Skeletal muscle cell (primary cell): Measurements from ENCODE around the gene ARHGEF26.
A peak's percentile ranks its signal among the peaks of the same experiment; 100 is the strongest.
"Not testable (repeated sequence)": the region's sequence is repeated elsewhere in the genome, so short reads cannot be mapped to it uniquely, and the experiment has no call there.

Experiments
- DNase-seq: peaks from one replicate; pipeline ENCODE4 v3.0.0-alpha.2; 2010; ENCODE audit warnings: low read depth
- H3K4me3 ChIP-seq: 2 replicates; pipeline ENCODE4 v1.5.1; 2011; ENCODE audit warnings: low read depth, mild to moderate bottlenecking, control low read depth, low read length, moderate library complexity

ARHGEF26 gene, protein sequence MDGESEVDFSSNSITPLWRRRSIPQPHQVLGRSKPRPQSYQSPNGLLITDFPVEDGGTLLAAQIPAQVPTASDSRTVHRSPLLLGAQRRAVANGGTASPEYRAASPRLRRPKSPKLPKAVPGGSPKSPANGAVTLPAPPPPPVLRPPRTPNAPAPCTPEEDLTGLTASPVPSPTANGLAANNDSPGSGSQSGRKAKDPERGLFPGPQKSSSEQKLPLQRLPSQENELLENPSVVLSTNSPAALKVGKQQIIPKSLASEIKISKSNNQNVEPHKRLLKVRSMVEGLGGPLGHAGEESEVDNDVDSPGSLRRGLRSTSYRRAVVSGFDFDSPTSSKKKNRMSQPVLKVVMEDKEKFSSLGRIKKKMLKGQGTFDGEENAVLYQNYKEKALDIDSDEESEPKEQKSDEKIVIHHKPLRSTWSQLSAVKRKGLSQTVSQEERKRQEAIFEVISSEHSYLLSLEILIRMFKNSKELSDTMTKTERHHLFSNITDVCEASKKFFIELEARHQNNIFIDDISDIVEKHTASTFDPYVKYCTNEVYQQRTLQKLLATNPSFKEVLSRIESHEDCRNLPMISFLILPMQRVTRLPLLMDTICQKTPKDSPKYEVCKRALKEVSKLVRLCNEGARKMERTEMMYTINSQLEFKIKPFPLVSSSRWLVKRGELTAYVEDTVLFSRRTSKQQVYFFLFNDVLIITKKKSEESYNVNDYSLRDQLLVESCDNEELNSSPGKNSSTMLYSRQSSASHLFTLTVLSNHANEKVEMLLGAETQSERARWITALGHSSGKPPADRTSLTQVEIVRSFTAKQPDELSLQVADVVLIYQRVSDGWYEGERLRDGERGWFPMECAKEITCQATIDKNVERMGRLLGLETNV

DNA sequence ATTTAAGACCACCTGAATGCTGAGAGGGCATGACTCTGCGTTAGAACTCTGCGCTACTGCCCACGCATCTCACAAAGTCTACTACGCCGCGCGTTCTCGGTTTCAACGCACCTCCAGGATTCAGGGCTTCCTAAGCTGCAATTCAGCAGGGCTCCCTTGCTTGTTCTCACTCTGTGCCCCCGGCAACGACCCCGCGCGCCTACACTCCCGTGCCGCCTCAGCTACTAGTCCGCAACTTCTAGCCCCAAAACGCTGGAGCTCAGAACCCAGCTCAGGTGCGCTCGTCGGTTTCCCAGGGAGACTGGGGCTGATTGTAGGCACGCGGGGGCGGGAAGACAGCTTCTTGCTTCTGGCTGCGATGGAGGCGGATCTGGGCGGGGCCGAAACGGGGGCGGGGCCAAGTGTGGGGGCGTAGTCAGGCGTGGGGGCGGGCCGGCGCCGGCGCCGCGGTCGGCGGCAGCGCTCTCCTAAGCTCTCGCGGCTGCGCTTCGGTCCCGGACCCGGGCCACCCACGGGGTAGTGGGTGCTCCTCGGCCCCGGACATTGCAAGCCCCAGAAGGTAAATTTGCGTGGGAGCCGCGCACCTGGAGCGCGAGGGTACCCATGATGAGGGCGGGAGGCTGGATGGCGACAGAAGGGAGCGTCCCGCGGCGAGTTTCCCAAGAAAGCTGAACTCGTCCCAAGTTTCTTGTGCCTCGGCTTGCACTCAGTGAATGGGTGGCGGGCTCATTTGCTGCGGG lies at the start of gene ARHGEF26:
ARHGEF26 (plus strand) TSS at position 430 of the 740 bp plus-strand sequence. CDS start 603 bp downstream, outside the sequence.
- peak within 1 kb of the TSS; percentile 81 for H3K4me3 ChIP-seq
- DNase-seq: no peak

DNA sequence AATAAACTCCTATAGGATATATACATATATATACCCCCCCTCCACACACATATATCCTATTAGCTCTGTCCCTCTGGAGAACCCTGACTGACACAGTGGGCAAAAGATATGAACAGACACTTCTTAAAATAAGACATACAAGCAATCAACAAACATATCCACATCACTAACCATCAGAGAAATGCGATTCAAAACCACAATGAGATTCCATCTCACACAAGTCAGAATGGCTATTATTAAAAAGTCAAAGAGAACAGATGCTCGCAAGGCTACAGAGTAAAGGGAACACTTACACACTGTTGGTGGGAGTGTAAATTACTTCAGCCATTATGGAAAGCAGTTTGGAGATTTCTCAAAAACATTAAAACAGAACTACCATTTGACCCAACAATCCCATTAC lies 46.2 kb upstream of the ARHGEF26 start:
- no peak overlapping the region for H3K4me3 ChIP-seq
- DNase-seq: no peak

DNA sequence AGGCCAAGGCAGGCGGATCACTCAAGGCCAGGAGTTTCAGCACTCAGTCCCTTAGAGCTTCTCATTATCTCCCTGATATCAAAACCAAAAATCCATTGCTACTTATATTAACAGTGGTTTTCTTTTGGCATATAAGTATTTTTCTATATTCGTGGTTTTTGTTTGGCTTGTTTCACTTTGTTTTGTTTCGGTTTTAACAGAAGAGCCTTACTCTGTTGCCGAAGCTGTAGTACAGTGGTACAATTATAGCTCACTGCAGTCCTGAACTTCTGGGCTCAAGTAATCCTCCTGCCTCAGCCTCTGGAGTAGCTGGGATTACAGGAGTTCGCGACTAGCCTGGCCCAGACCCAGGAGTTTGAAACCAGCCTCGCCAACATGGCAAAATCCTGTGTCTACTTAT lies 42.5 kb upstream of the ARHGEF26 start:
- no peak overlapping the region for H3K4me3 ChIP-seq
- DNase-seq: no peak

DNA sequence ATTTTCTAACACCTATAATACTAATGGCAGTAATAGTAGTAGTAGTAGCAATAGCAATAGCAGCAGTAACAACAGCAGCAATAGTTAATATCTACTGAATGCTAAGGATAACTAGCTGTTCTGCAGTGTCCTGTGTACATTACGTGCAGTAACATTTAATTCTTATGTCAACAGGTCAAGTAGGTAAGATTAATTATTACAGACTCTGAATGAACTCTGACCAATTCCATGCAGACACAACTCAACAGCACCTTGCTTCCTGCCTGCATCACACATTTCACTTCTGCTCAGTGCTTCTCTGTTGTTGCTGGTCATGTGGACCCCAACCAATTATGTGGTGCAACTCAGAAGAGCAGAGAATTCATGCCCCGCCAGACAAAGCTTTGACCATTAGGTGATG lies 39.9 kb upstream of the ARHGEF26 start:
- no peak for DNase-seq
- no peak overlapping the region for H3K4me3 ChIP-seq

DNA sequence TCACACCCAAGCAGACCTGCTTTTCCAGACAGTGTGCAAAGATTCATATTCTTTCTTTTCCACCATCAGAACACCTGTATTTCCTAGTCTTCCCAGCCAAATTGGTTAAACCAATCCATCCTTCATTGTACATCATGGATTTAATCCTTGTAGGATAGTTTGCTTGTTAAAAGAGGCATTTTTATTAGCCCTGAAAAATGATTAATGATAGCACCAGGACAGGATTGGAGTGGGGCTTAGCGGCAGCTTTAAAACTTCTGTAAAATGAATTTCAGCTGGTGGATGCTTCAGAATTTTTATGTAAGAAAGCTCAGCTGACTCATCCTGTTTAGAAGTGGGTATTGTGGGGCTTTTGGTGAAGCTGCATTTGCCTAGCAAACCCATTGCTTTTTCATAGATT lies 36.1 kb upstream of the ARHGEF26 start:
- H3K4me3 ChIP-seq: no peak overlapping the region
- DNase-seq: no peak

- no peak for DNase-seq
Observed at GRCh38 chr3:154085799-154086198, 35.4 kb upstream of the ARHGEF26 start.

GRCh38 chr3:154086286-154086685 lies 34.9 kb upstream of the ARHGEF26 start:
- DNase-seq: no peak
- H3K4me3 ChIP-seq: no peak overlapping the region

More at GRCh38 chr3:154085799-154086198, 35.4 kb upstream of the ARHGEF26 start:
- no peak overlapping the region for H3K4me3 ChIP-seq

- DNase-seq, H3K4me3 ChIP-seq: not testable (repeated sequence)
Observed at GRCh38 chr3:154087756-154088480, 33.3 kb upstream of the ARHGEF26 start.

GRCh38 chr3:154089421-154090420 lies 31.5 kb upstream of the ARHGEF26 start:
- H3K4me3 ChIP-seq: no peak overlapping the region
- DNase-seq: no peak

- no peak for DNase-seq
- no peak overlapping the region for H3K4me3 ChIP-seq
Observed at GRCh38 chr3:154094051-154094450, 27.1 kb upstream of the ARHGEF26 start.

GRCh38 chr3:154095832-154096421 lies 25.3 kb upstream of the ARHGEF26 start:
- peak; percentile 10 for DNase-seq
- H3K4me3 ChIP-seq: no peak overlapping the region

DNA sequence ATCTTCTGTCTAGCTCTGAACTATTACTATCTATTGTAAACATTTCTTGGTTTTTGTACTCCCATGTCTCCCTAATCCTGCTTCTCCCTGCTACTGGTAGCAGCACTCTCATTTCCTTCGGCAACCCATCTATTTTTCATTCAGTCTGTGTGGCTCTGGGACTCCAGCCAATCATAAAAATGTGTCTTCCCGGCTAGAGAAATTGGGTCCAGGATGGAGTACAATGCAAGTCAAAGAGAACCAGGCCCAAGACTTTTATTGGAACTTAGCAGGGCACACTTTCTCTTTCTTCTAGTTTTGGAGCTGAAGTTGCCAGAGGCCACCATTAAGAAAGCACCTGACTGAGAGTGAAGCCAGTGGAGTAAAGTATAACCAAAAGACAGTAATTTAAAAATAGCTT lies 22.8 kb upstream of the ARHGEF26 start:
- DNase-seq: no peak
- no peak overlapping the region for H3K4me3 ChIP-seq

GRCh38 chr3:154100556-154100955 lies 20.6 kb upstream of the ARHGEF26 start:
- H3K4me3 ChIP-seq: no peak overlapping the region
- no peak for DNase-seq

DNA sequence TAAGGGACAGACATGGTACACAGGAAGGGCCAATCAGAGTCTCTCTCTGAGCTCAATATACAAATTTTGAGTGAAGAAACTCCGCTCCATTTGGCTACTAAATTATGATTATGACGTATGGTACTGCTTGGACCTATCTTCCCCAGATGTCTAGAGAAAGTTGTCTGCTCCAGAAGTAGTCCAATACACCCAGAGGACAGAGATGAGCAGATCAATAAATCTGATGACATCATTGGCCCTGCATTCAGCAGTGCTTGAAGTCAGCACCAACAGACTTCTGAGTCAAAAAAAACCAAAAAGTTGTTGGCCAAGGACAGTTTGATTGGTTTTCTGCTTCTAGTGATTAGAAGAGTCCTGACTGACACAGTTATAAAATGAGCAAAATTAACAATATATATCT lies 19.9 kb upstream of the ARHGEF26 start:
- no peak overlapping the region for H3K4me3 ChIP-seq
- no peak for DNase-seq

- H3K4me3 ChIP-seq: no peak overlapping the region
Observed at GRCh38 chr3:154102225-154102624, 19.0 kb upstream of the ARHGEF26 start.

GRCh38 chr3:154105218-154105975 lies 15.8 kb upstream of the ARHGEF26 start:
- no peak for DNase-seq

More at GRCh38 chr3:154102225-154102624, 19.0 kb upstream of the ARHGEF26 start:
- DNase-seq: no peak

DNA sequence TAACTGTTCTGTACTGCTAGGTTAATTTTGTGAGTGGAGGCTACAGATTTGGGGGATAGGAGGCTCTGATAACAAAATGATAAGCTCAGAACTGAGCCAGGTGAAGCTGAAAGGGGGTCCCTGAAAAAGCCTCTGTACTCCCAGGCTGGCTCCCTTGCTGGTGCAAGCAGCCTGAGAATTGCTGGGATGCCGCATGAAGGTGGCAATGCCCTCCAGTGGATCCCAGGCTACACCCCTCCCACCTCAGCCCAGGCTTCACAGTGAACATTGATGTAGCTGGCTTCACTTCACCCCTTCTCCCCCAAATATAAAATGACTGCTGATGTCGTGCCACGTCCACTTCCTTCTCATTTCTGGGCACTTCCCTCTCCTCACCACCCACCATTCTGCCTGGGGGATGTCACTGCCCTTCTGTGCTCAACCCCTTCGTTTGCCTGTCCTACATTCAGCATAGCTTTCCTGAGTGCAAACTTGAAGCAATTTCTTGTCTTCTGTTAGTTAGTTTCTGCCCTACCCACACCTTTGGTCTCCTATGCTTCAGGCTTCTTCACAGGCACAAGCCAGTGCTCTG lies 9.7 kb upstream of the ARHGEF26 start:
- H3K4me3 ChIP-seq: no peak overlapping the region
- DNase-seq: no peak

More at GRCh38 chr3:154105218-154105975, 15.8 kb upstream of the ARHGEF26 start:
- H3K4me3 ChIP-seq: no peak overlapping the region
